ENCODE data around the gene WRNIP1. TPM values are rescaled to one million over a fixed set of nuclear protein-coding genes. Genes with fewer than 3 reads are reported as not detected.

Gene WRNIP1
- total RNA-seq, 1 donor from 2014 or later, result 50.5 TPM

DNA sequence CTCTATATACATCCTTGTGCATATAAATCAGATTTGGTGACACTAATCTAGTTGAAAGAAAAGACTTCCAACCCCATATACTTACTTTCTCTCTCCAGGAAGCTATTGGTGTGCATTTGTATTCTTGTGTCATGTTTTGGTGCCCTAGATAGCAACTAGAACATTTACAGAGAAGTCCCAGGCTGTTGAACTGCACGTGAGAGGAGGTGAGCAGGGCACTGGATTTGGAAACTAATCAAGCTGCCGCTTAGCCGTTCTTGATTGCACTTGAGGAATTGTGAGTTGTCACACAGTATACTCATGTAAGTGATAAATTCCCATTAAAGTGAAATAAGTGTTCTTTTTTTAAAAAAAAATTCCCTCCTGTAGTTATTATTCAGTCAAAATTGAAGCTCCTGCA, 7.6 kb downstream of the WRNIP1 start:
- Mint-ChIP-seq H3K36me3 (ENCODE audit: low read depth) (peaks cover 50% of the 10 kb centered on the region), H3K9me3 (no peaks in the 10 kb centered on the region), H3K27me3 (no peaks in the 10 kb centered on the region), H3K27ac (no peak overlapping the region), H3K4me1 (peaks cover 51% of the 10 kb centered on the region), H3K4me3 (no peak overlapping the region)
- no peak for DNase-seq
- intact Hi-C loops (cut with micrococcal nuclease), result no loop called here

DNA sequence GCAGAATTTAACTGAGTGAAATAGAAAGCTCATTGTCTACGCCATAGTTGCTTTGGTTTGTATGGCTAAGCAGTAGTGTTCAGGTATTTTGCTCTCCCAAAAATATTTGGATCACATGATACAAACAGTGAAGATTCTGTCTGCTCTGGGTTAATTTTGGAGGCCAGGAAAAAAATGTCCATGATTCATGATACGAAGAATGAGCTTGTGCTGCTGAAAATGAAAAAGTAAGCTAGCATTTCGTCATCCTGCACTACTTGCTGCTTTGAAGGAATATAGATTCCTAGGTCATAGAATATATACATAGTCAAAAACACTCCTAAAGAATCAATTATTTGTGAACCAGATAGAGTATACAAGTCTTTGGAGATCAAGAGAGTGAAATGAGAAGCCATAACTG, 8.3 kb downstream of the WRNIP1 start:
- Mint-ChIP-seq H3K27me3 (no peaks in the 10 kb centered on the region), H3K4me3 (no peak overlapping the region), H3K4me1 (peaks cover 45% of the 10 kb centered on the region), H3K27ac (no peak overlapping the region), H3K9me3 (no peaks in the 10 kb centered on the region), H3K36me3 (ENCODE audit: low read depth) (peaks cover 45% of the 10 kb centered on the region)
- intact Hi-C loops (cut with micrococcal nuclease), result no loop called here
- no peak for DNase-seq

DNA sequence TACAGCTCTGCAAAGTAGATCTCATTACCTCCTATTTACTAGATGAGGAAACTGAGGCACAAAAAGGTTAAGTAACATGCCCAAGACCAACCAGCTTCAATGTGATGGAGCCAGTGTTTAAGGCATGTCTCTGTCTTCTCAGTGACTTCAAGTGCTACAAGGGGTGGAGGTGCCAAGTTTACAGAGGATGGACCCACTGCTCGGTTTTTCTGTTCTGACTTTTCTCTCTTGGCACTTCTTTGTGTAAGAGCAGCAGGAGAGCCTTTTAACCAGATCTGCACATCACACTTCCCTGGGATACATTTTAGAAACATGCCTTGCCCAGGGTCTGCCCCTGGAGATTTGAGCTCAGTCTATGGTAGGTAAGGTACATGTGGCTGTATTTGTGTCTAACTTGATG, 9.8 kb downstream of the WRNIP1 start:
- Mint-ChIP-seq H3K27ac (no peak overlapping the region), H3K4me1 (peaks cover 33% of the 10 kb centered on the region), H3K27me3 (no peaks in the 10 kb centered on the region), H3K4me3 (no peak overlapping the region), H3K36me3 (ENCODE audit: low read depth) (peaks cover 43% of the 10 kb centered on the region), H3K9me3 (no peaks in the 10 kb centered on the region)
- no peak for DNase-seq
- intact Hi-C loops (cut with micrococcal nuclease), result no loop called here

DNA sequence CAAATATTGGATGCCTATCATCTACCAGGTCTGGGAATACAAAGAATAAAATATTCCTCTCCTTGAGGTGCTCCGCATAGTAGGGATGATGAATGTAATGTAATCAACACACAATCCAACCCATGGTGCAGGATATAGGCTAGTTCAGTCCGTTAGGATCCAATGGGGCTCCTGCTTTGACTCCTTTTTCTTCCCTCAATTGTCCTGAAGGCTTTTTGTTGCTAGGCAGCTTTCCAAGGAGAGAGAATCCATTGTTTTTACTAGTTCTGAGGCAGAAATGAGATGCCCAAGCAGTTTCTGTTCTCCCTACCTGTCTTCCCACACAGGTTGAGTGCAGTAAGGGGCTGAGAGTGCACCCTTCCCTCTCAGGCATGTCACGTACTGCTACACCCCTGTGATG, 12.1 kb downstream of the WRNIP1 start:
- Mint-ChIP-seq H3K4me1 (peaks cover 26% of the 10 kb centered on the region), H3K9me3 (no peaks in the 10 kb centered on the region), H3K27ac (no peak overlapping the region), H3K27me3 (no peaks in the 10 kb centered on the region), H3K36me3 (ENCODE audit: low read depth) (peaks cover 50% of the 10 kb centered on the region), H3K4me3 (no peak overlapping the region)
- intact Hi-C loops (cut with micrococcal nuclease), result no loop called here
- DNase-seq, result no peak

DNA sequence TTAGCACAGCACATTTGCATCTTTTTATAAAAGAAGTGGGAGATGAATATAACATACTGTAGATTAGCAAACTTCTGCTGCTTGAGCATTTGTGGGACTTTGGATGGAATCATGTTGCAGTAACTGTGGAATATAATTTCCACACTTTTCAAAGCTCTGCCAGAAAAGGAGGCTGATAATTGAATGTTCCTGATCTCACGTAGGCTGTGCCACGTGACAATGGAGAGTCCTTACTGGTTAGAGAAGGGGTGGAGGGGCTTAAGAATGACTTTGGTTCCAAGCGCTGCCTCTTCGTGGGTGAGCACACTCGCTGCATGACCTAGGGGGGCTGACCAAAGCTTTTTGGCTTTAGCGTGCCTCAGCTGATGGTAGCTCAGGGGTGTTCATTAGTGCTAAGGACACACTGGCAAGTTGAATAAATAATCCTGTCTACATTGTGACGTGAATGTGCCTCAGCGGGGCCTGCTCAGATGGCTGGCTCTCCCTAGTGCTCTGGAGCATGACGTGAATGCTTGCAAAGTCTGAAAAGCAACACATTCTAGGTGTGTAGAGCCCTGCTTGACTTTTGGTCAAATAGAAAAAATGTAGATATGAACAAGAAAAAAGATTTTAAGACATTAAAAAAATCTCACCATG, 15.0 kb downstream of the WRNIP1 start:
- Mint-ChIP-seq H3K4me3 (no peak overlapping the region), H3K9me3 (no peaks in the 10 kb centered on the region), H3K4me1 (peaks cover 16% of the 10 kb centered on the region), H3K36me3 (ENCODE audit: low read depth) (peaks cover 53% of the 10 kb centered on the region), H3K27me3 (no peaks in the 10 kb centered on the region), H3K27ac (no peak overlapping the region)
- no peak for DNase-seq
- intact Hi-C loops (cut with micrococcal nuclease), result no loop called here

DNA sequence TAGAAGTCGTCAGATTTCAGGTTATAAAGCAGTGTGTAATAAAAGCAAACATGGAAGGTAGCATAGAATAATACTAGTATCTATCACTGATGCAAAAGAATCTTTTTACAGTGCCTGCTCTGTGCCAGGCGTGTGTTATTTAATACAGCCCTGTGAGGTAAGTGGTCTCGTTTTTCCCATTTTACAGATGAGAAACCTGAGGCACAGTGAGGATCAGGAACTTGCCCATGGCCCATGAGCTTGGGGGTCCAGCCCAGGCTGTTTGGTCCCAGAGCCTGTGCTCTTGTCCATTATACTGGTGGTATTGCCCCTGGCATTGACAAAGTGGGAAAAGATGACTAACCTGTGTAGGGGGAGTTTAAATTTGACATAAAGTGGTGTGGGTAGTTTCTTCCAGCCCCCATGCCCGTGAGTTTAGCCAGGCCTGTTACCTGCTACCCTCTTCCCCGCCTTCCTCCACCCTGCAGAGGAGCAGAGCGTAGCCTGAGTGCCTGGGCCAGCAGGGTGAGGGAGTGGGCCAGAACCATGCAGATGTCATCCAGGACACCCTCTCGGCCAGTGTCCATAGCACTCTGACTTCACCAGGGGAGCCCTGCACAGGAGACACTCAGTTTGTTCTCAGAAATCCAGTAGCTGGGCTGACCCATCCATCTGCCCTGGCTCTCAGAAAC, 16.6 kb downstream of the WRNIP1 start:
- no peak for DNase-seq
- Mint-ChIP-seq H3K36me3 (ENCODE audit: low read depth) (peaks cover 55% of the 10 kb centered on the region), H3K4me1 (peaks cover 15% of the 10 kb centered on the region), H3K27me3 (no peaks in the 10 kb centered on the region), H3K4me3 (no peak overlapping the region), H3K9me3 (no peaks in the 10 kb centered on the region), H3K27ac (no peak overlapping the region)
- intact Hi-C loops (cut with micrococcal nuclease), result no loop called here

DNA sequence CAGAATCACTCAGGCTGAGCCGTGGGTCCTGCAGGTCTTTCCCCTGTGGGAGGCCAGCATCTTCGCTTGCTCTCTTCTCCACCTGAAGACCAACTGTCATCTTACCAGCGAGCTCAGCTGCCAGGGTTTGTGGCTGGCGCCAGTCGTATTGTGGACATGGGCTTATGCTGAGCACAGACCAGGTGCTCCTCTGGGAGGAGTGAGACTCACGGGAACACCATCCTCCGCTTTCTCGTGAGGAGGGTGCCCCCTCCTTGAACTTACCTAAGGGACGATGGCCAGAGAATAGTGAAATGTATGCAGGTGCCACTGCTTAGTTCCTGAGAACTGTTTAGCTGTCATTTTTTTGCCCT, 17.1 kb downstream of the WRNIP1 start:
- no peak overlapping the region for H3K4me3 Mint-ChIP-seq
- H3K27ac Mint-ChIP-seq, result no peak overlapping the region
- peaks cover 58% of the 10 kb centered on the region for H3K36me3 Mint-ChIP-seq (ENCODE audit: low read depth)
- H3K27me3 Mint-ChIP-seq, result no peaks in the 10 kb centered on the region
- no peak for DNase-seq
- H3K4me1 Mint-ChIP-seq, result peaks cover 15% of the 10 kb centered on the region
- no peaks in the 10 kb centered on the region for H3K9me3 Mint-ChIP-seq
- intact Hi-C loops (cut with micrococcal nuclease), result no loop called here

DNA sequence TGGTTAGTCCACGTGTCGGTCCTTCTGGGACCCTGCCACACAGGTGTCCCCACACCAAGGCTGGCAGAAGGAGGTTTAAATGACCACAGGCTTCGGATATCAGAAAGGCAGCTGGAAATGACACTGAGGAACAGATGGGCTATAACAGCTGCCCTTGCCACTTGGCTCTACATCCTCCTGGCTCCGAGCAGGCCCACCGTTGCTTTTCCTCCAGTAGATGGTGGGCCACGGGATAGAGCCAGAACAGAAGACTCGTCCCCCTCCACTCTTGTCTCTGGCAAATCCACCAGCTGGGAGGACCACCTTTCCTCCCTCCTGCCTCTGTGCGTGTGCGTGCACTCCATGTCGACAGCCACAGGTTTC, 17.6 kb downstream of the WRNIP1 start:
- Mint-ChIP-seq H3K4me1 (peaks cover 11% of the 10 kb centered on the region), H3K27ac (no peak overlapping the region), H3K27me3 (no peaks in the 10 kb centered on the region), H3K4me3 (no peak overlapping the region), H3K36me3 (ENCODE audit: low read depth) (peaks cover 59% of the 10 kb centered on the region), H3K9me3 (no peaks in the 10 kb centered on the region)
- no peak for DNase-seq
- intact Hi-C loops (cut with micrococcal nuclease), result no loop called here

DNA sequence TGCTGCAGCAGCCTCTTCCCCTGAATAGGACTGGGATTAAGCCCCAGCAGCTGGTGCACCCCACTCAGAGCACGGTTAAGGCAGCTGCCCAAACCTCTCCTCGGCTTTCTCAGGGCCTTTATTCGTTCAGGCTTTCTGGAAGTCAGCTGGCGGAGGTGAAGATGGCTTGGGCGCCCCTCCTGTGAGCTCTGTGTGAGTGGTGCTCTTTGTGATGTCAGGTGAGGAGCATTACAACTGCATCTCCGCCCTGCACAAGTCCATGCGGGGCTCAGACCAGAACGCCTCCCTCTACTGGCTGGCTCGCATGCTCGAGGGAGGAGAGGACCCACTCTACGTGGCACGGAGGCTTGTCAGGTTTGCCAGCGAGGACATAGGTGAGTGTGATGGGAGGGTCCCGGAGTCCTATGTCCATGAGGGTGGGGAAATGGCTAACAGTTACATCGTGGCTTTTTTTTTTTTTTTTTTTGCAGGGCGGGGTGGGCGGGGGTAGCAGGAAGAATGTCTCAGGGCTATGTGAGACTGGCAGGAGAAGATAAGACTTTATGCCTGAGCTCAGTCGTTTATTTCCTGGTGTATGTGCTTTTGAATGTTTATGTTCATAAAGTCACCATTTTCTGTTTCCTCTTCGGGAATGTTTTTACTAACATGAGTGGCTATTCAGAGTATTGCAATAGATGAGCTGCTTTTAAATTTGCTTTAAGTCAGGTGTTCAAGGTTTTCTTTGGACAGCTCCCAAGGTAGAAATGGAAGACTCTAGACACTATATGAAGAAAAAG, 18.2 kb downstream of the WRNIP1 start:
- no peaks in the 10 kb centered on the region for H3K27me3 Mint-ChIP-seq
- peaks cover 61% of the 10 kb centered on the region for H3K36me3 Mint-ChIP-seq (ENCODE audit: low read depth)
- H3K4me3 Mint-ChIP-seq, result no peak overlapping the region
- H3K4me1 Mint-ChIP-seq, result peaks cover 11% of the 10 kb centered on the region
- peak overlapping the region; percentile 25 for H3K27ac Mint-ChIP-seq
- no peak for DNase-seq
- intact Hi-C loops (cut with micrococcal nuclease), result no loop called here
- no peaks in the 10 kb centered on the region for H3K9me3 Mint-ChIP-seq

DNA sequence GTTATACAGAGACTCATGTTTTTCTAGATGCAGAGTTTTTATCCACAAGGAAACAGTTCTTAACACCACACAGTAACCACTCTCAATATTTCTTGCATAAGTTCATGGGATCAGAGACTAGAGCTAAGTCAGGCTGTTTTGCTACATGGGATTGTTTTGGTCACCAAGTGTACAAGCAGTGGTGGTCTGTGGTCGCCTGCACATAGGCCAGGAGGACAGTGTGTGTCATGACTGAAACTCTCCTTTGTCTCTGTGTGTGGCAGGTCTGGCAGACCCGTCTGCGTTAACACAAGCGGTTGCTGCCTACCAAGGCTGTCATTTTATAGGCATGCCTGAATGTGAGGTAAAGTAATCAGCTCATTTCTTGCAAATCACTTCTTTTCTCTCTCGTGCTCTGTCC, 18.9 kb downstream of the WRNIP1 start:
- Mint-ChIP-seq H3K9me3 (no peaks in the 10 kb centered on the region), H3K36me3 (ENCODE audit: low read depth) (peaks cover 59% of the 10 kb centered on the region), H3K27me3 (no peaks in the 10 kb centered on the region), H3K4me1 (peaks cover 11% of the 10 kb centered on the region), H3K27ac (no peak overlapping the region), H3K4me3 (no peak overlapping the region)
- intact Hi-C loops (cut with micrococcal nuclease), result no loop called here
- no peak for DNase-seq

DNA sequence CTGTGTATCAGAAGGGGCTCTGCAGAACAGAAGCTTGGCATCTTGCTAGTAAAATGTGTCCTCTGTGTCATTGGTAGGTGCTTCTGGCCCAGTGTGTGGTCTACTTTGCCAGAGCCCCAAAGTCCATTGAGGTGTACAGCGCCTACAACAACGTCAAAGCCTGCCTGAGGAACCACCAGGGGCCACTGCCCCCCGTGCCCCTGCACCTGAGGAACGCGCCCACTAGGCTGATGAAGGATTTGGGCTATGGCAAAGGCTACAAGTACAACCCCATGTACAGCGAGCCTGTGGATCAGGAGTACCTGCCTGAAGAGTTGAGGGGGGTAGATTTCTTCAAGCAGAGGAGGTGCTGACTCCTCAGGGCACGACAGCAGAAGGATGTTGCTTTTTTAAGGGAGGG, 19.7 kb downstream of the WRNIP1 start:
- H3K4me1 Mint-ChIP-seq, result peaks cover 11% of the 10 kb centered on the region
- no peaks in the 10 kb centered on the region for H3K27me3 Mint-ChIP-seq
- H3K36me3 Mint-ChIP-seq (ENCODE audit: low read depth), result peaks cover 55% of the 10 kb centered on the region
- no peak for DNase-seq
- intact Hi-C loops (cut with micrococcal nuclease), result no loop called here
- H3K9me3 Mint-ChIP-seq, result no peaks in the 10 kb centered on the region
- no peak overlapping the region for H3K4me3 Mint-ChIP-seq
- H3K27ac Mint-ChIP-seq, result no peak overlapping the region

DNA sequence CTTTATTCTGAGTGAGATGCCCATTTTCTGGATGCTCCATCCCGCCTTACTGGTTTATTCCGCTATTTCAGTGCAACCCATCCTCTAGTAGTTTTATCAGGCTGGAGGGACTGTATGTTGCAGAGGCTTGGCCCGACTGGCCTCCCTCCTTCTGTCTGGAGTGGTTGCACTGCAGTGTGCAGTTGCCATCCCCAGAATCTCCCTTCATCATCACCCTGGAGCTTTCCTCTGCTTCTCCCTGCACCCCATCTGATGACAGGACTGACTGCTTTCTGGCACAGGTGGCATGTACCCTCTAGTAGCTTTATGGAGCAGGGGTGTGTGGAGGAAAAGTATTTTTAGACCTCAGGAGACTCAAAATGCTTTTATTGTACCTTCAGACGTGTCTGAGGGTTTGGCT, 21.1 kb downstream of the WRNIP1 start:
- no peak overlapping the region for H3K27ac Mint-ChIP-seq
- H3K4me3 Mint-ChIP-seq, result no peak overlapping the region
- intact Hi-C loops (cut with micrococcal nuclease), result no loop called here
- H3K36me3 Mint-ChIP-seq (ENCODE audit: low read depth), result peaks cover 48% of the 10 kb centered on the region
- no peaks in the 10 kb centered on the region for H3K9me3 Mint-ChIP-seq
- H3K27me3 Mint-ChIP-seq, result no peaks in the 10 kb centered on the region
- peaks cover 17% of the 10 kb centered on the region for H3K4me1 Mint-ChIP-seq
- DNase-seq, result no peak

DNA sequence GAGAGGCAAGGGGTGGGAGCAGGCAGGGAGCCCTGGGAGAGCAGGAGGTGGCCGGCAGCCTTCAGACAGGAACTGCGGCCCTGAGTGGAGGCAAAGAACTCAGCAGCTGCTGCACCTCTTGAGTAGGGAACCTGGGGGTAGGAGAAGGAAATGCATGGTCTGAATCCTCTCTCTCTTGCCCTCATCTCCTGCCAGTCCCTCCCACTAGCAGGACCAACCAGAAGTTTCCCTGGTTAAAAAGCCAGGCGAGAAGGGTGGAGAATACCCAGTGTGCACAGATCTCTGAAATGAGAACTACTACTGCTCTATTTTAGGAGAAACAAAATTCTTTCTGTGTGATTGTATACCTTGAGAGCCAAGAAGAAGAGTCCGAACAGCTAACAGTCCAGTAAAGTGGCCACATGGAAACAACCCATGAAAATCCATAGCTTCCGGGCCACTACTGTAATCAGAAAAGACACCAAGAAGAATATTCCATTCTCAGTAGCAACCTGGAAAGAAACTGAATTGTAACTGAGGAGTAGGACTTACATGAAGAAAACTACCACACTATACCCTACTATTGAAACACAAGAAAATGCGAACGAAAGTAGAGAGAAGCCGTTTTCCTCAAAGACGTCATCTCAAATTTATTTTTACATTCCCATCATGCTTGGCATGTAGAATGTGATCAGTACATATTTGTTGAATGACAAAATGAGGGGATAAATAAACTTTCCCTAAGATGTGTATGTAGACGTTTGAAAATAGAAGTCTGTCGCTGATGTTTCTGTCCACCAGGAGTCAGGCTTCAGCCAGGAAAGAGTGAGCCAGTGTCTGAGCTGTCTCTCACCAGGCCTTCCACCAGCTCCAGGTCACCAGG, 25.6 kb downstream of the WRNIP1 start:
- H3K27me3 Mint-ChIP-seq, result no peaks in the 10 kb centered on the region
- intact Hi-C loops (cut with micrococcal nuclease), result loop anchor here (1.0 to 2.0 kb wide), 6 partner anchors 50 to 264 kb away; partner anchors contain the start of gene SERPINB1
- peak overlapping the region; percentile 69 for H3K4me3 Mint-ChIP-seq
- peak; percentile 89 for DNase-seq
- no peaks in the 10 kb centered on the region for H3K9me3 Mint-ChIP-seq
- H3K27ac Mint-ChIP-seq, result peak overlapping the region; percentile 86
- H3K36me3 Mint-ChIP-seq (ENCODE audit: low read depth), result peaks cover 17% of the 10 kb centered on the region
- H3K4me1 Mint-ChIP-seq, result peaks cover 35% of the 10 kb centered on the region
